DMS 273 (cell line): ENCODE results near the gene ADGRB3.

Experiments
- DNase-seq: peaks from one replicate; lab custom pipeline; 2025; ENCODE audit not compliant: unreplicated experiment; lab: John Stamatoyannopoulos, UW

The ADGRB3 gene

DNA sequence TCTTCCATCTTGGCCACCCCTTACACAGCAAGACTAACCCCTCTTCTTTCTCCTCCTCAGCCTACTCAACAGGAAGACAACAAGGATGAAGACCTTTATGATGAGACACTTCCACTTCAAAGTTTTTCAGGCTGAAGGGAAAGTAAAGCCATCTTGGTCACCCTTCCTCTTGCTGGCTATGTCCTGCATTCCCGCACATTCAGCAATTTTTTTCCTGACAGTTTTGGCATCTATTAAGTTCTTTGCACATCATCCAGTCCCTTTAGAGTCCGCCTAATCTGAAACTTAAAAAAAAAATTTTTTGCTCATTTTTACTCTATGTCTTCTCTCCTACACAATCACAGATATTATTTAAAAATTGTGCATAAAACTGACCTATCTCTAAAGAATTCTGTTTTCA lies 668.3 kb downstream of the ADGRB3 start:
- no peak for DNase-seq

DNA sequence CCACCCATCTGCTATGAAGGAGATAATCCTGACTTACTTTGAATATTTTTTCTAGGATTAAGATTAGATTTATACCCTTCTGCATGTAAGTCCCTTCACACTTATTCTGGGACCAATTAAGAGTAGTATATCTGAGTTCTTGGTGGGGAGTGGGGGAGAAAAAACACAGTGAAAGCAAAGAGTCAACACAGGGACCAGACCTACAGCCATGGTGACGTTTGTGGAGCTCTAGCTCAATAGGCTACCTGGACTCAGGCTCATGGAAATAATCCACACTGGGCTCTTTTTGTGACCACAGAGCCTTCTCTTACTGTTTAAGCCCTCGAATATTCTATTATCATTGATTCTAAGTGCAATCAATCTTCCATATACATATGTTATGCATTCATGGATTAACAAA lies 670.4 kb downstream of the ADGRB3 start:
- DNase-seq, result no peak

DNA sequence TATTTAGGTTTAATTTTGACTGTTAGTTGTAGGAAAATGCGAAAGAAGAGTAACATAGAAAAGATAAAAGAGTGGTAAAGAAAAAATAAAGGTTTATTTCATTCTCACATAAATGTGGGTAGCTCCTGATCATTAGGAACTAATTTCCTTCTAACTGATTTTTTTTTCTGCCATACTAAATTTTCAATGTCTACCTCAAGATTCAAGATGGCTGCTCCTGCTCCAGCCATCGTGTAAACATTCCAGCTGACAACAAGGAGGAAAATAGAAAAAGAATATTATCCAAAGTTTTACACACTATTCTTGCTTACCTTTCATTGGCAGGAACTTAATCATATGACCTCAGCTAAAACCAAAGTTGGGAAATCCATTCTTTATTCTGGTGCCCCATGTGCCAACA lies 673.5 kb downstream of the ADGRB3 start:
- DNase-seq, result no peak

DNA sequence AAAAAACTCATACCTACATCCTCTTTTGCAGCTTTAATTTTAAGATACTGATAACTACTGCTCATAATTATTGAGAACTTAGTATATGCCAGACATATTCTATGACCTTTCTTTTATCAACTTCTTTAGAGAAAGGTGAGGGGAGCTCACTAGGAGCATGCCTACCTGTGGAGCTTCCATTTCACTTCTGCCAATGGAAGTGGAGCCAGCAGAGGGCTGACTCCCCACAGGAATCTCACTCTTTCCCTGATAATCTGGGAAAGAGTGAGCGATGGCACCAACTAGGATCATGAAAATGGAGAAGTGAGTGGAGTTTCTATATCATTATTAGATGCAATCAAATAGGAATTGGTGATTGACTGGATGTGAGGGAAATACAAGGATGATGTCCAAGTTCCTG lies 676.8 kb downstream of the ADGRB3 start:
- no peak for DNase-seq

DNA sequence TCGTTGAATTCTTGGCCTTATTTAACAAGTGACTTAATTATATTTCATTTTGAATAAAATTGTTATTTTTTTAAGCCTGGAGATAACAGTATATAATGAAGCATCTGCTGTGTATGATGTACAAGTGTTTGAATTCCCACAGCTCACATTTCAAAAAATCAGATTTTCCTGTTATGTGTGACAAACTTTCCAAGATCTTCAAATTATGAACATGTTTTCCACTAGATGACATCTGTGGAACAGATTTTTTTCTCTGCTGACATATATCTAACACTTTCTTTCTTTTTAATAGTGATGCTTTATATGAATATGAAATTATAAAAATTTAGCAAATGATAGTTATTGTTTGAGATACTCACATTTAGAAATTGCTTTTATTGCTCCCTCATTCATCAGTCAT lies 678.9 kb downstream of the ADGRB3 start:
- no peak for DNase-seq

DNA sequence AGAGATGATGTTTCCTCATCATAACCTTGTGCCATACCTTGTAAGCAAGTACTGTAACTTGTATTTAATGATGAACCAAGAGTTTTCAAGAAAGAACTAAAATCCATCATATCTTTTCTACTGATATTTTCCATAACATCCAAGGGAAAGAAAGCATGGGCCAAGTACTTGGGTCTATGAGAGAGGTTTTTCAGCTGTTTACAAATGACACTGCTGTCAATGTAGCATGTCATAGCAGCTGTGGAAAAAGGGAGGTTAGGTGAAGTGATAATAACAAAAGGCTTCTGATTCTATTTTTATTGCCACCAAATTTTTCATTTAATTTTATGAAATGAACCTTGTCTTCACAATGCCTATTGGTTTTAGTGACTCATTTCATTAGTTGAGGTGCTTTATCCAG lies 679.4 kb downstream of the ADGRB3 start:
- no peak for DNase-seq

DNA sequence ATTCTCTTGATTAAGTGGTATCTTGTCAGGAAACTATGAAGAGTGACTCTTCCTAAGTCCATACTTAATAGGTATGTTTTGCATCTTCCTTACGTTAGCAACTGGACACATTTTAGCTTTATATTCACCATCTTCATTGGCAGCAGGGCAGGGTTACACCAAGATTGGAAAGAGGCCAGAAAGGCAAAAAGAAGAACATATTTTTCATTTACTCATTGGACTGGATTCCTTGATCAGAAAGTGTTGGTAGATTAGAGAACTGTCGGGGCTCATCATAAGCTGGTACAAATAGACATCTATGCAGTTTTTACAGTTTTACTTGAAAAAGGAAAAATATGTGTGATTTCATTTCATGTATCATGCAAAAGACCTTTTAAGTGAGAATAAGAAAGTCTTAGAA lies 696.8 kb downstream of the ADGRB3 start:
- no peak for DNase-seq

DNA sequence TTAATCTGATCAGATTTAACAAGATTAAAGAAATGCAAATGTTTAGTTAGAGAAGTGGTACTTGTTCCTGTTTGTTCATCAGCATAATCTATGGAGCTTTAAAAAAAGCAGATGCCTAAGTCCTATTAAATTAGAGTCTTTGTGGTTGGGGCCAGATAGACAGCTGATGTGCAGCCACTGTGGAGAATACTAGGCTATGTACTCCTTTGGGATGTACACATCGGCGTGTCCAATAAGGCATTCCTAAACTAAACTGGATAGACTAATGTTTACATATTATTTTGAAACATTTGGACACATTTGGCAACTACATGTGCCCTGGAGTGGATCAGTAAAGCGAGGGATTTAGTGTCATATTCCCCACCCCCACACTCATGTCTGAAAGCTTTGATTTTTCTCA lies 702.2 kb downstream of the ADGRB3 start:
- no peak for DNase-seq

DNA sequence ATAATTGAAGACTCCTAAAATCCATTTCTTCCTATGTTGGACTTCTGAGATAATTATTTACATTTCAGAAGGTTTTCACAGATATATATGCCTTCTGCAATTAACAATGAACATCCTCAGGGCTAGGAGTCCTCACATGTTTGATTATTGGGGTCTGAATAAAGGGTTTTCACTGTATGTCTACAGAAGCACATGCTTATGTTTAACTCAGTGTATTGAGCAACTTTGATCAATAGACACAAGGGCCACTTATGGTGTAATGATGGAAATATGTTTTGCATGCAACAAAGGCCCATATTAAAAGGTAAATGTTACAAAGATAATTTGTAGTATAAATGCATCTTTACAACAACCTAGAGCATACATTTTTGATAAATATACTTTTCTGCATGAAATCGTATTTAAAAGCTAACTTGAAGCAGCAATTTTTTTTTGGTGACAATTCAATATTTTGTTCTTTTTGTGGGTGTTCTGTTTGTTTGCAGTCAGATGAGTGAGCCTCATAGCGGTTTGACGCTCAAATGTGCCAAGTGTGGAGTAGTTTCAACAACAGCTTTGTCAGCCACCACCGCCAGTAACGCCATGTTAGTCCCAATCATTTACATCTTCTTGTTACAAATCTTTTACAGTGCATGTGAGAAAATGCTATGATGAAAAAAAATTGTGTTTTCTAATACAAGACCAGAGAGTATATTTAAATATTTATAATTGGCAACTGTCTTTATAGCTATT lies 703.5 kb downstream of the ADGRB3 start:
- DNase-seq, result no peak

DNA sequence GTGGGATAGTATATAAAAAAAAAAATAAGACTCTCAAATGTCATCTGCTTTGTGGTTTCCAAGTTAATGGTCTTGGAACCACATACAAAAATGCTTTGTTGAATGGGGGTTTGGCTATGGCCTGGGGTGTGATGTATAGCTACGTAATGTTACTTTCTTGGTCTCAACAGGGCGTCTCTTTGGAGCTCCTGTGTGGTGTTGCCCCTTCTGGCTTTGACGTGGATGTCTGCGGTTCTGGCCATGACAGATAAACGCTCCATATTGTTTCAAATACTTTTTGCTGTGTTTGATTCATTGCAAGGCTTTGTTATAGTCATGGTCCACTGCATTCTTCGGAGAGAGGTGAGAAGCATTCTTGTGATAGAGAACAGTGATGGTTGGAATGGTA lies 704.1 kb downstream of the ADGRB3 start:
- DNase-seq, result no peak

DNA sequence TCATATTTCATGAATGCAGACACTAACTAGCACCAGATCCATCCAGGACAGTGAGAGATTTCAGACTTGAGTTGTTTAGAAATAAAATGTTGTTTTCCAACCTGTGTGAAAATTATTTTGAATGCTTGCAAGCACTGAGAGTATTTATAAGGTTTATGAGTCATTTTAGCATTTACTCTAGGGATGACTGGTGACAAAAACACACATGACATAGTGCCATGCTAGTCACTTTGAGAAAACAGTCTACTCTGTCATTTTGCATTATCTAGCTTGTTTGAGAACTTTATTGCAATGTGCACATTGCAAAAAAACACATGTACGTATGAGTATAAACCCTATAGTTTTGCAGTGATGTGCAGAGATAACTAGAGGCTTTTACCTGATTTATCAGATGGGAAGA lies 705.1 kb downstream of the ADGRB3 start:
- DNase-seq, result no peak

DNA sequence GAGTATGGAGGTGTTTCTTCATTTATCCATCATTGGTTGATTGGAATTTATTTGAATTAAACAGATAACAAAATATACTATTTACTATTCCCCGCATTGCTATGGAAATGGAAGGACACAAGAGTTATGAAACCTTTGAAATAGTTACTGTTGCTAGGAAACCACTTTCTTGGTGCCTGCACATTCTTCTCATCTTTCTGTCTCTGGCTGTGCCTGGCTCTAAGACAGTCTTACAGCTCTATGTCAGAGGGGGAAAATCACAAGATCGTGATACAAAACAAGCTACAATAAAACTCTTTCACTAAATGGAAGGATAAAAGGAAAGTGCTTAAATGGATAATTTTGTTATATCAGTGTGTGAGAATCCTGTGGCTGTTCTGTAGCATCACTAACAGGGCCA lies 708.8 kb downstream of the ADGRB3 start:
- no peak for DNase-seq

DNA sequence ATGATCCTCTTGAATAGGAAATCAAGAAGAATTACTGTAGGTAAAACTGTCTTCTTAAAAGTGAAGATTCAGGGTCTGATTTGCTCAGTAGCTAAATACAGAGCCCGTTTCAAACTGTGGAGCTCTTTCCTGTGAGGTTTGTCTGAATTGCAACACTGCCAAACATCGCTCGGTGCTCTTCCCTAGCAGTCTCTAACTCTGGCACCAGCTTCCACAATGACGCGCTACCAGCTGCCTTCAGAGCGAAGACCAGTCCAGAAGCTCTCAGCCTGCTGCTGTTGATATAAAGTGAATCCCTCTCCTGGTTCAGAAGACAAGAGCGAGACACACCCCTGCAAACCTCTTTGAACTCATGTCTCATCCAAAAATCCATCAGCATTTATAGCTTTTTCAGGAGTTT lies 714.7 kb downstream of the ADGRB3 start:
- no peak for DNase-seq

DNA sequence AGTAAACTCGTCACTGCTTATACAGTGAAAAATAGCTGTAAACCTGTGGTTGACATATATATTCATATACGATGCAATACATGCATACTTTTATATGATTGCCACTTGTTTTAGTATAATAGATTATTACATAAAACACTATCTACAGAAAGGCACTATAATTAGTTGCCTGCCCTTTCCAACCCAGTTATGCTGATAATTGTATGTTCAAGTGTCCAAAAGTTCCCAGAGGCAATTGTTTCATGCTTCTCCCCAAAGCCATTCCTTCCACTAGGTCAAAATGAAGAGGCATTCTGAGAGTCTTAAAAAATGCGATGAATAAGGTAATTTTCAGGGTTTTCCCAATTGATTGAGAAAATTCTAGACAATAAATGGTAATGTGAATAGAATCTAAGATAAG lies 727.1 kb downstream of the ADGRB3 start:
- DNase-seq, result no peak

DNA sequence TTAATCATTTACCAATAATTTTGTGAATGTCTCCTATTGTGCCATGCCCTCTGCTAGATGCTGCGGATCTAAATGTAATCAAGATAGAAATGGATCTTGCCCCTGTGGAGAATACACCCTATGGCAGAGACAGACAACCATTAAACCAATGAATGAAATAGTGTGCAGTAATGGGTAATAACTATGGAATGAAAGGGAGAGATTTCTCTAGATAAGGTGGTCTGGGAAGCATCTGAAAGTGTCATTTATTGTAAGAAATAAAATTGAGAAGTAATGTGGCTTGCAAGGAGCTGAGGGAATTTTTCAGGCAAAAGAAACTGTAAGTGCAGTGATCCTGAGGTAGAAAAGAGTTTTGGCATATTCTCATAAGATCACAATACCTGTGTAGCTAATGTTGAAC lies 731.7 kb downstream of the ADGRB3 start:
- no peak for DNase-seq

DNA sequence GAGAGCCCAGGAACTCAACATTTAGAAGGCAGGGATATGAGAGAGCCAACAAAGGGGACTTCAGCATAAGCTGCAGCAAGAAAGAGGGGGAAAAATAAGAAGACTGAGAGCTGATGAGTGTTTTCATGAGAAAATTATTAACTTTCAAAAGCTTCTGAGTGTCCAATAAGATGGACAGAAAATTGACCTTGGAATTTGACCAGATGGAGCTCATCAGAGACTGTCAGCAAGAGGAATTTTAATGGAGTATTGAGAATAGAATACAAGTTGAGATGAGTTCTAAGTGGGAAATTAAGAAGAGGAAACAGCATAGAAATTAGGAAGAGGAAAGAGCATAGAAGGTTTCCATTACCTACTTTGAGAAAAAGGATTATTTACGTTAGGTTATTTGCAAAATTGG lies 733.5 kb downstream of the ADGRB3 start:
- no peak for DNase-seq

DNA sequence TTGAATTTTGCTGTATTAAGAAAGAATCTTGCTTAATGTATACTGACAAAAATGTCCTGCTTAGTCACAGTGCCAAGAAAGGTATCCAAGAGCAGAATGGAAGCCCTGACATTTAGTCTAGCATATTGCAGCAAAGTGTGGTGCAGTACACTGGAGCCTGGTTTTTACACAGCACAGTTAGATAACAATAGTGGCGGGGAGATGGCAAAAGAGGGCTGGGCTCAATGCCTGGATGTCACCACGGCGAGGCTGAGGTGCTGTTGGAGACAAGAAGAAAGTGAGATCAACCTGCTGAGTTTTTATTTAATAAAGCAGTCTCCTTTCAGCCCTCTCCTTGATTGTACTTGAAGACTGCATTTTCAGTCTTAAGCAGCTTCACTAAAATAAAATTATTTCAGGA lies 735.7 kb downstream of the ADGRB3 start:
- no peak for DNase-seq

DNA sequence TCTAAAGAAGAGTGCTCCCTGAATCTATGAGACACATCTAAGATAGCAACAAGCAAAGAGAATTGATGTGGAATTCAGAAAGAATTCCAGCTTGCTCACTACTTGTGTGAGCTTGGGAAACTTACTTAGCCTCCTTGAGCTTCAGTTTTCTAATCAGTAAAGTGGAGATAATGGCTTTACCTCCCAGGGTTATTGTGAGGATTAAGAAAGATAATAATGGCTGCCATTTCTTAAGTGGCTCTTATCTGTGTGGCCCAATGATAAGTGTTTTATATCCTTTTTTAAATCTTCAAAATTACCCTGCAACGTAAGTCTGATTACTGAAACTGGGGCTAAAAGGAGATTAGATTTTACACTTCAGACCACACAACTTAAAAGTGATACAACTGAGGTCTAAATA lies 743.2 kb downstream of the ADGRB3 start:
- no peak for DNase-seq

DNA sequence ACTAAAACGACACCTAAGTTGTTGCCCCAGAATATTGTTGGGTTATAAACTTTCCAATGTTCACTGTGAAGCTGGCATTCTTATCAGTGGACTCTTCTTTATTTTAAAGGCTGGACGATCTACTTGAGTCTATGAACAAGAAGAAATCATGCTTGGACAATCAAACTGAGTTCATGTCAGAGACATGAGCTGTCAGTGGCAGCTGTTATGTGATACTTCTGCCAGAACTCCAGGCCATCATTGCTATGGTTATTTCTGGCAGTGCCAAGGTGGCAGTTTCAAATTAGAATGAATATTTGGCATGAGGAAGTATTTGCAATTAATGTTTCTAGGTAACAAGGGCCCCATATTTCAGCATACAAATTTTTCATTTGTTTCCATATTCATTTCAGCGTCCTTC lies 744.4 kb downstream of the ADGRB3 start:
- peak; percentile 8 for DNase-seq

DNA sequence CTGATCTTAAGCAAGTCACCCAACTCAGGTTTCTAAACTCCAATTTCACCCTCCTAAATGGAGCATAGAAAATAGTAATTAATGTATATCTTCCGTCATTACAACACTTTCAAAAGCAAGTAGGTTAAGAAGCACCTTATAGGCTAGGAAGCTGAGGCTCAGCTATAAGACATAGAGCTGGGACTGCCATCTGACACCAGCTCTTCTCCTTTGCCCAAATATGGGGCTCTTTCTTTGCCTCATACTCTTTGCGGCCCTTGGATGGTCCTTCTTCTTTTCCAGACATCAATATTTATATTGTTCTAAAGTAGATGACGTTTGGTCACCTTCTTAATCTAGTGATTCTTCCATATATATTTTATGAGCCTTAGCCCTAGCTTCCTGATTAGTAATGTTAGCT lies 748.5 kb downstream of the ADGRB3 start:
- no peak for DNase-seq

DNA sequence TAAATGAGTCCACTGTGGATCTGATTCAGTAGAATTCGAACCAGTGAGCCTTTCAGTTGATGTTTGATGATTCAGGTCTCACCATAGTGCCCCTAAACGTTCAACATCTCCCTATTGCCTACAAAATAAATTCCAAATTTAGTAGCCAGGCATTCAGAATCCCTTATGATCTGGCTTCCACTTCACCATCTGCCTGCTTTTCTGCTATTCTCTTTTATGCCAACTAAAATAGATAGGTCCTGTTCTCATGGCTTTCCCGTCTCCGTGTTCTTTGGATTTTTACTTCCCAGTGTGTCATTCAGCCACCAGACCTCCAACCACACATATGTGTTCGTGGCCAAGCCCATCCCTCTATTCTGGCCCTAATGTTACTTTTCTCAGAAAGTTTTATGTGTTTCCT lies 751.3 kb downstream of the ADGRB3 start:
- DNase-seq, result no peak

DNA sequence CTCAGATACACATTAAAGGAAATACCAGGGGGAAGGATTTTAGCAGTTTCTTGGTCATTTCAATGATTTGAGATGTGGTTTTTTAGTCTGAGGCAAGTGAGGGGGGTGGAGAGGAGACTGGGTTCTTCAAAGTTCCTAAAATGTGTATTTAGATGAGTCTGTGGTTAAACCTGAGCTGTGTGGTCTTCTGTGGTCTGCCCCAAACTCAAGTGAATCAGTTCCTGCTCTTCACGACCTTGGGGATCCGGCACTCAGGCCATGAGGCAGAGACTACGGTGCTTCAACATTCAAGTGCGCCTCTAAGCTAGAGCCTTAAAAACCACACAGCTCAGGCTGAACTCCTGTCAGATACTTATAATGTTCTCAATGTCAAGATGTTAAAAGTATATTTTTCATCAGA lies 755.0 kb downstream of the ADGRB3 start:
- DNase-seq, result no peak

DNA sequence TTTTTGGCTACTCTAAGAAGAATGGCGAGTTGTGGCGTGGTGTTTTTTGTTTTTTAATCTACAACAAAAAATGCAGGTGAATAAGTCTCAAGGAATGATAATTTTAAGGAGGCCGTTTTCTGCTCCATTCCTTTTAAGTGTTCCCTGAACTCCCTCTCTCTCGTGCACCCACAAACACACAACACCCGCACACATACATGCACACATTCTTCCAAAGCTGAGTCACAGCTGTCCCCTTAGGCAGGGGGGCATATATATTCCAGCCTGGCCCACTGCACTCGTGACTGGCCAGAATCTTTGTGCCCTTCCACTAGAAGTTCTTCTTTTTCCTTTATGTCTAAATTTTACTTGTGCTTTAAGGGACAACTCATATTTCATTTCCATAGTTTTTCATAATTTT lies 756.0 kb downstream of the ADGRB3 start:
- no peak for DNase-seq

DNA sequence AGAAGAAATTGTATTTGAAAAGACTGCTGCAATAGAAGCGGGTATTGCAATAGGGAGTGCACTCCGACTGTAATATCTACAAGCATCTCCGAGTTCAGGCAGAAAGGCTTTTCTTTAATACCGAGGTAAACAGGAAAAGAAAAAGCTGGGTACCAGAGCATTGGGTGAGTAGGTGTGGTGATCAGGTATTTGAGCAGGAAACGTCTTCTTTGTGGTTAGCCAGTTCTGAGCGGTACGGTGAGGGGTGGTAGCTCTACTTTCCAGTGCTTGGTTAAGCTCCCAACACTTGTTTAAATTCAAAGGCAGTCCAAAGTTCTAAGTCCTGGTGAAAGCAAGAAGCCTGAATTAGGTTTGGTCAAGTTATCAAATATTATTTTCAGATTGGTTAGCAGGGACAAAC lies 757.7 kb downstream of the ADGRB3 start:
- no peak for DNase-seq
